ENCODE data around the gene UFD1.

Gene UFD1

GRCh38 chr22:19466848-19467752, 11.9 kb downstream of the UFD1 start:
- no peak for DNase-seq

GRCh38 chr22:19466126-19466716, 12.8 kb downstream of the UFD1 start:
- no peak for DNase-seq

DNA sequence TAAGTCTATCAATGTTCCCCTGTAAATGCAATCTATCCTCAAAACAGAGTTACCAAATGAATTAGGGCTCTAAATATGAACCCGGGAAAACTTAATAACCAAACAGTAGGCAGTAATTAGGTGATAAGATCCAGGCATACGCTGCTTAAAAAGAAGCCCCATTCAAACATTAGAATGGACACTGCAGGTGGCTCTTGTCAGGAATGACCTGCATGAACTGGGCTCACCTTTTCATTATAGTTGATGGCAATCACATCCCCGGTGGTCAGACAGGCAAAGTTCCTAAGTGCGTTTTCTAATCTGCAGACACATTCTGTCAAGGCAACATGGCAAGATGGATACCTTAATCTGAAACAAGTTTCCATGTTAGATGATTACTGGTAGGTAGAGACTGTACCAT, 14.0 kb downstream of the UFD1 start:
- no peak for DNase-seq

- no peak for DNase-seq
Observed at GRCh38 chr22:19464546-19464945, 14.4 kb downstream of the UFD1 start.

- no peak for DNase-seq
Observed at GRCh38 chr22:19463491-19464469, 15.2 kb downstream of the UFD1 start.

GRCh38 chr22:19463008-19463407, 16.0 kb downstream of the UFD1 start:
- no peak for DNase-seq

- DNase-seq: no peak
Observed at GRCh38 chr22:19461506-19461905, 17.5 kb downstream of the UFD1 start.

- DNase-seq: no peak
Observed at GRCh38 chr22:19460036-19460435, 19.0 kb downstream of the UFD1 start.

DNA sequence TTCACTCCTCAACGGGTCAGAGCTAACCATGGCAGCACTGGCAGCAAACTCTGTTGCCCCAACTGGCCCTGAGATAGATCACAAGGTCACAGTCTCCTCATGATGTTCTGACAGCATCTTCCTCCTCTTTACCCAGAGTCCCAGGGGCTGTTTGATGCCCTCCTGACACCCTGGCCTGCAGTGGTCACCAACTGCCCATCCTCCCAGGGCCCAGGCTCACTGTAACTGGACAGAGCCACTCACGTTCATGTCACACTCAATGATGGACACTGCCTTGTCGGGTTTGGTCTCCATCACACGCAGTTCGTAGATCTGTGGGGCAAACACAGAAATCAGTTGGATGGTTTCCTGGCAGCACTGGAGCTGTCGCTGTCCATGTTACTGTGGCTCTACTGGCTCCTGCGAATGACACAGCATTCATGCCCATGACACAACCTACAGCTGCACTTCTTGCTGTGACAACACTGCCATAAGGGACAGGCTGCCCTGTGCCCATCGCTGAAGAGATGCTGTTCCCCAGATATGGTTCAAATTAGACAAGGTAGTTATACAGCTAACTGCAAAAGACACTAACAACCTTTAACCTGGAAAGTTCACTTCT, 21.1 kb downstream of the UFD1 start:
- DNase-seq: no peak

DNA sequence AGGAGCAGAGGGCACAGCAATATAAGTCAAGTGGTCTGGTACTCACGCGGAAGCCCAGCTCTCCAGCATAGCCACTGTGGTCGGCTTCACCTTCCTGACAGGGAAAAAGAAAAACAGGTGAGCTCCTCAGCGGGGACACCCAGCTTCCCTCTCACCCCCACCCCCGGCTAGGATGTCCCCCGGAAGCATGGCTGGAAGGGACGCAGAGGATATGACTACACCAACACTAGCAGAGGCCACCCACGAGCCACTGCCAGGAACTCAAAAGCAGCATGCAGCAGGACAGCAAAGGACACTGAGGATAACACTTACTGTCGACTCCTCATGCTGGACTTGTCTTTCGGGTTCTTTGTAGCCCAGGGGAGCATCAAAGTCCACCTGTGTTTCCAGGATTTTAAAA, 22.5 kb downstream of the UFD1 start:
- no peak for DNase-seq

GRCh38 chr22:19455585-19456370, 23.2 kb downstream of the UFD1 start:
- no peak for DNase-seq

GRCh38 chr22:19455033-19455432, 24.0 kb downstream of the UFD1 start:
- no peak for DNase-seq

- DNase-seq: no peak
Observed at GRCh38 chr22:19454156-19454555, 24.8 kb downstream of the UFD1 start.

- DNase-seq: no peak
Observed at GRCh38 chr22:19453718-19454117, 25.3 kb downstream of the UFD1 start.

DNA sequence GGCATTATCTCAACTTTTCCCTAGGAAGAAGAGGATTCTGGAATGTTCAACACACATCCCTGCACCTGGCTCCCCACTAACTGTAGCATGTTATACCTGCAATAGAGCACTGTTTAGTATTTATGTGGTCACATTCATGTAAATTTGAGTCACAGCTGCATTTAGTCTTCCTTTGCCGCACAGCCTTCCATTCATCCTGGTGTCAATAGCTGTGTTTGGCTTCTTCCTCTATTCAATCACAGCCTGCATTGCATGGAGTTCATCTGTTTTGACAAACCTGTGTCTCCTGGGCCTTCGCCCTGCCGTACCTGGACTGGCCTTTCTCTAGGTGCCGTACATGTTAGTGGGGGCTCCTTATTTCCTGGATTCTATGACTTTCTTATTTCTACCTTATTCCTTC, 27.4 kb downstream of the UFD1 start:
- no peak for DNase-seq

DNA sequence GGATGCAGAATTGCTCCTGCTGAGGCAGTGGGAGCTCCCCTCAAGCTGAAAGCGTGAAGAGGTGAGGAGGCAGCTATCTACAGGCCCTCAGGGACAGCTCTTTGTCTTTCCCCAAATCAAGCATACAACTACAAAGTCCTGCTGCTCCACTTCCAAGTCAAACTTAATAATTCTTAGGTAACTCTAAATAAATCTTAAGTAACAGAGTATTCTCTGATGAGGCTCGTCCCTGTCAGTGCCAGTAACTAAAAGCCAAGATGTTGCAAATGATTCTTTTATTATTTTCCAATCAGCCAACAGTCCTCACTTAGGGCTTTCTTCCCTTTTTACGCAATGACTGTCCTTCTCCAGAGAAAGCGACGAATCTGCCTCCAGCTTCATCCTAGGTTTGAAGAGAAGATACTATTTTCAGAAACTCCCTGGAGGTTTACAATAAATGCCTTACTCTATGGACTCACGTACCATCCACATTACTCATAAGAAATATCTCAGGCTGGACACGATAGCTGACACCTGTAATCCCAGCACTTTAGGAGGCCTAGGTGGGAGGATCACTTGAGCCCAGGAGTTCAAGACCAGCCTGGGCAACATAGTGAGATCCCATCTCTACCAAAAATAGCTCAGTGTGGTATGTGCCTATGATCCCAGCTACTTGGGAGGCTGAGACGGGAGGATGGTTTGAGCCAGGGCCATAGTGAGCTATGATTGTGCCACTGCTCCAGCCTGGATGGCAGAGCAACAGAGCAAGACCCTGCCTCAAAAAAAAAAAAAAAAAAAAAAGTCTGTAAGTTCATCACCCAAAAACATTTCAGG, 28.4 kb downstream of the UFD1 start:
- no peak for DNase-seq

GRCh38 chr22:19449422-19449767, 29.6 kb downstream of the UFD1 start:
- no peak for DNase-seq

- no peak for DNase-seq
Observed at GRCh38 chr22:19448739-19449421, 30.1 kb downstream of the UFD1 start.

DNA sequence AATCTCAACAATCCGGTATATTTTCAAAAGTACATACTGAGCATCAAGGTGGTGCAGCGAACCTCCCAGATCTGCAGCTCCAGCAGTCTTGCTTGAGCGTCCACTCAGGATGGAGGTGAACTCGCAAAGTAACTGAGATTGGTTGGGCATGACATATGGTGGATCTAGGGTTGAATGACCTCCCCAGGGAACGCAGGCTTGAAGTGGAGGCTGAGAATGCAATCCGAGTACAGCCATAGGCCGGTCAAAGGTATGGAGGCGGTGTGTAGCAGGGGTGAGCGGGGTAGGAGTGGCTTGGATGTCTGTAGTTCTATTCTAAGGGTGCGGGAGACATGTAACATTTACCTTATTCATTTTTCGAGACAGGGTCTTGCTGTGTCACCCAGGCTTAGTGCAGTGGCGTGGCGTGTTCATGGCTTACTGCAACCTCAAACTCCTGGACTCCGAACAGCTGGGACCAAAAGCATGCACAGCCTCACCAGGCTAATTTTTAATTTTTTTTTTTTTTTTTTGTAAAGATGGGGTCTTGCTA, 30.9 kb downstream of the UFD1 start:
- peak; percentile 51 for DNase-seq
